HG03354 (cell line): ENCODE measurements around the gene TECPR2.
"Not testable (repeated sequence)": the region's sequence is repeated elsewhere in the genome, so short reads cannot be mapped to it uniquely, and the experiment has no call there.

Experiments used
- ATAC-seq: cut with Tn5 transposase; IDR thresholded peaks from one replicate; pipeline ENCODE4 v1.9.1; 2021; ENCODE audit warnings: mild to moderate bottlenecking; ENCODE audit not compliant: unreplicated experiment, poor library complexity, severe bottlenecking

TECPR2 gene

GRCh38 chr14:102329381-102329780 is 33.4 kb upstream of the TECPR2 start:
- not testable (repeated sequence) for ATAC-seq

- ATAC-seq: no peak
These were observed 31.9 kb upstream of the TECPR2 start for GRCh38 chr14:102330806-102331205.

GRCh38 chr14:102333390-102333789 is 29.4 kb upstream of the TECPR2 start:
- ATAC-seq: no peak

GRCh38 chr14:102333795-102334705 is 28.7 kb upstream of the TECPR2 start:
- no peak for ATAC-seq

- ATAC-seq: no peak
These were observed 27.6 kb upstream of the TECPR2 start for GRCh38 chr14:102335163-102335562.

GRCh38 chr14:102338724-102339123 is 24.0 kb upstream of the TECPR2 start:
- ATAC-seq: no peak

GRCh38 chr14:102341566-102341965 is 21.2 kb upstream of the TECPR2 start:
- no peak for ATAC-seq

- ATAC-seq: no peak
These were observed 20.5 kb upstream of the TECPR2 start for GRCh38 chr14:102342238-102342637.

GRCh38 chr14:102344084-102344483 is 18.7 kb upstream of the TECPR2 start:
- ATAC-seq: no peak

- ATAC-seq: no peak
These were observed 18.3 kb upstream of the TECPR2 start for GRCh38 chr14:102344485-102344884.

GRCh38 chr14:102345232-102345631 is 17.5 kb upstream of the TECPR2 start:
- ATAC-seq: no peak

- no peak for ATAC-seq
These were observed 16.1 kb upstream of the TECPR2 start for GRCh38 chr14:102346645-102347044.

- no peak for ATAC-seq
These were observed 14.4 kb upstream of the TECPR2 start for GRCh38 chr14:102348376-102348775.

- ATAC-seq: no peak
These were observed 11.7 kb upstream of the TECPR2 start for GRCh38 chr14:102351023-102351422.

- ATAC-seq: not testable (repeated sequence)
These were observed 11.1 kb upstream of the TECPR2 start for GRCh38 chr14:102351593-102351992.

GRCh38 chr14:102352213-102352612 is 10.5 kb upstream of the TECPR2 start:
- no peak for ATAC-seq

- no peak for ATAC-seq
These were observed 9.6 kb upstream of the TECPR2 start for GRCh38 chr14:102353126-102353619.

- ATAC-seq: no peak
These were observed 6.5 kb upstream of the TECPR2 start for GRCh38 chr14:102356280-102356679.

- ATAC-seq: no peak
These were observed 3.4 kb upstream of the TECPR2 start for GRCh38 chr14:102359341-102359740.

GRCh38 chr14:102360388-102360787 is 2.4 kb upstream of the TECPR2 start:
- no peak for ATAC-seq

GRCh38 chr14:102362084-102362483 is 657 bp upstream of the TECPR2 start:
- ATAC-seq: peak; percentile 43
